NCI-H69 (cell line): ENCODE data around the gene DYNC1H1.

Experiments used
- DNase-seq: peaks from one replicate; lab custom pipeline; 2025; lab: John Stamatoyannopoulos, UW

Gene DYNC1H1

DNA sequence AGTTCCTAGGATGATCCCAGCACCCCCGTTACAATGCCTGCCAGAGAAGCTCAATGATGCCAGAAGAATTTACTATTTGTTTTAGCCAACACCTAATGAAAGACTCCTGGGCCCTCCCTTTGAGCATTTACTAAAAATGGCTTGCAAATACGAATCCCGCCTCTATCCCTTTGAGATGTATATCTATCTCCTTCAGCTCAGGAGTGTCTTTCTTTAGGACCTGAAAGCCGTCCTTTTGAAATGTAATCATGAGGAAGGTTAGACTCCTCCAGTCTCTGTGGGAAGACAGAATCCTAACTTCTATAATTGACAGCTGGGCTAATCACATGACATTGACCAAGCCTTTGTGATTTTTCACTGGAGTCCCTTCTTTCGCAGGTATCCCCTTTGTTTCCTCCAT, 19.2 kb upstream of the DYNC1H1 start:
- DNase-seq: no peak

DNA sequence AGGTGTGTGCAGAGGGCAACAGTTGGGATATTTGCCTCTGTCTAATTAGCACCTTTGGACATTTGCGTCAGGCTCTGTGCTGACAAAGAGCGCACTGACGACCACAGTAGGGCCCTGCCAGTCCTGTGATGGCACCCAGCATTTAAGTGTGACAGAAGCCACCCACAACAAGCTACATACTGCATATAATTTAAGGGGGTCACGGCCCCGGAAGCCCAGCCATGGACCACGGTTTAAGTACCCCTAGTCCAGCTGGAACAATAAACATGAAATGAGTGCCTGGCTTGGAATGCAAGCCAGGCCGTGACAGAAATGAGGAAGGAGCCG, 16.8 kb upstream of the DYNC1H1 start:
- peak; percentile 65 for DNase-seq

DNA sequence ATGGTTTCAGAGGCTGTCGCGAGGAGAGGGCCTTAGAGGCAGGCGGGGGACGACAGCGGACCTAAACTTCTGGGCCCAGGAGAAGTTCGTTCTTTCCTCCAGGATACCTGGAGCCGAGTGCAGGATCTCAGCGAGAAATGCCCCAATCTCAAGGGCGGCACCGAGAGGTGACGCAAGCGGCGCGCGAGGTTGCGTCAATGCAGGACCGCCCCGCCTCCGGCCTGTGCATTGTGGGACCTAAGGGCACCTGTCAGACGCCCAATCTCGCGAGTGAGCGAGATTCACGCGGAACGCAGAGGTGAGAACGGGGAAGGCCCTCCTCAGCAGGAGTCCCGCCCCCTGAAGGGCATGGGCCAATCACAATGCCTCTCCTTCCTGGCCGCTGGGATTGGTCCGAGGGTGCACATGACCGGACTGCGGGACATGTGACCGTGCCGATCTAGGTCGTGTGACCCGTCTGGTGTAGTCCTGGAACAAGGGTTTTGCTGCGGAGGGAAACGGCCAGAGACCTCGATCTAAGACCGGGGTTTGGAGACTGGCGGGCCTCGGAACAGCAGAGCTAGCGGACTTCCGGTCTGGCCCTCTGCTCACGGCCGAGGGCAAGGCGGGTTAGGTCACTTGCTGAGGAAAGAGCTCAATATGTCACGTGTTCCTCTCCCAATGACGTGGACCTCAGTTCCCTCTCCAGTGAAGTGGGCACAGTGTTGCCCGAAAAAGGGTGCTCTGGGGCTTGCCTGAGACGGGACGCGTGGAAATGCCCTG, 16.3 kb upstream of the DYNC1H1 start:
- DNase-seq: peak; percentile 100

DNA sequence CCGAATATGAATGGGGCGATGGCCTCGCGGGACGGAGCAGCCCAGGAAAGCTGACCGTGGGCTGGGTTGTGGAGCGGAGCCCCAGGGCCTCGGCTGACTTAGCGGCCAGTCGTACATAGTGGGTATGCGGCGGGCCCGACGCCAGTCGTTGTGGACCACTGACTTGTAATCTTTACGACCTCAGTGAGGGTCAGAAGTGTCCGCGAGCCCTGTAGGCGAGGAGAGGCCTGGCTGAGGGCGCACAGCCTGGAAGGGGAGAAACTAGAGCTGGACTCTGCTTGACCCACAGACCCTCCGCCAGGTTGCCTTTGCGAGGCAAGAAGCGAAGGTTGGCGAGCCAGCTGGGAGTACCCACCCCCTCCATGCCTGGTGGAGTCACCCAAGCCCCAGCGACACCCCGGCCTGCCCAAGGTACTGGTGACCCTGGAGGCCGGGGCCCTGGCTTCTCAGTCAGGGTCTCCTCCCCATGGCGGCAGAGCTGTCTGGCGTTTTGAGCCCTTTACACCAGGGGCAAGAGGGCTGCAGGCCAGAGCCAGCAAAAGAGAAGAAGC, 15.6 kb upstream of the DYNC1H1 start:
- no peak for DNase-seq

DNA sequence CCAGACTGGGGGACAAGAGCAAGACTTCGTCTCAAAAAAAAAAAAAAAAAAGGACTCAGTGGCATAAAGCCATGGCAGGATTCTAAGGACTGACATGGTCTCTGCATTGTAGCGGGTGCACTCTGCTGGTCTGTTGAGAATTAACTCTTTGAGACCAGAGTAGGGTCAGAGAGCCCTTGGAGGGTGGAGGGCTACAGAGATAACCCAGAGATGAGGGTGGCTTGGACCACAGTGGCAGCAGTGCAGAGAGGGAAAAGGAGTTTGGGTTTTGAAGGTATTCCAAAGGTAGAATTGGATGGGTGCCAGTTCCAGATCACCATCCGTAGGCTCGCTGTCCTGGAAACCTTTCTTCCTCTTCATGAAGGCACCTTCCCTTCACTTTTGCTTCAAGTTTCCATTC, 14.3 kb upstream of the DYNC1H1 start:
- DNase-seq: no peak

DNA sequence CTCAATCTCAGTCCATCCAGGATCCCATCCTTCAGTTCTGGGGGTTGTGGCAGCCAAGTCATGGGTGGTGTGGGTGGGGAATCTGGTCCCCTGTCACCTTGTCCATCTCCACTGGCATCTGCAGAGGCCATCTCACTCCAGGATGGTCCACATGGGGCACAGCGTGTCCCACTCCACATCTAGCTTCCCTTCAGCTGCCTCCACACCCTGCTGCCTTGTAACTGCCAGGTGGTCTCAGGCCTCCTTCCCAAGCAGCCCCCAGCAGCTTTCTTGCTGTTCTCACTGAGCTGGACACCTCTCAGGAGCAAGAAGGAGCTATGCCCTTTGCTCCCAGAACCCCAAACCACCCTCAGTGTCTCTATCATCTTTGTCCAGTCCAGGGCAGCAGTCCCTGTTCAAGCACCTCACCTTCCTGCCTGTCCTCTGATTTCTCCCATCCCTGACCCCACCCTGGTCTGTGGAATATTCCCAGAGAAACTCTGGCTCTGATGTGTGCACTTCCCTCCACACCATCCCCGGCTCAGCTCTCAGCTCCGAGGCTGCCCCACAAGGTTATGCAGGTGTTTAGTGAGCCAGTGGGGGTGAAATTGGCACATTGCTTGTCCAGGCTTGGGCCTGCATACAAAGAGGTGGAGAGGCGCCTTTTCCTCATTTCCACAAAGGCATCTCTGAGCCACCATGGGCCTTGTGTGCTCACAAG, 13.7 kb upstream of the DYNC1H1 start:
- no peak for DNase-seq

DNA sequence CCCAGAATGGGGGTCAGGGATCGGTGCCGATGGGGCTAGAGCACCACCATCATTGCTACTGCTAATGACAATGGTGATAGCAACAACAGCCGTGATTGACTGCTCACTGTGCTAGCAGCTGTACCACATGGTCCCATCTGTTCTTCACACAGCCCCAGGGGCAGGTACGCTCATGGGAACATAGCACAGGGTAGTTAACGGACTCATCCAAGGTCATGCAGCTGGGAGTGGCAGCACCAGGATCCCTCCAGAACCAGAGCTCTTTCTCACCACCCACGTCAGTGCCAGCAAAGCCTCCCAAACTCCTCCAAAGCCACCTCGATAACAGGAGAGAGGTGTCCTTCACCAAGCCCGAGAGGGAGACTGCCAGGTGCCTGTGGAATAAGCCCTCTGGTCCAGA, 11.2 kb upstream of the DYNC1H1 start:
- DNase-seq: peak; percentile 69

DNA sequence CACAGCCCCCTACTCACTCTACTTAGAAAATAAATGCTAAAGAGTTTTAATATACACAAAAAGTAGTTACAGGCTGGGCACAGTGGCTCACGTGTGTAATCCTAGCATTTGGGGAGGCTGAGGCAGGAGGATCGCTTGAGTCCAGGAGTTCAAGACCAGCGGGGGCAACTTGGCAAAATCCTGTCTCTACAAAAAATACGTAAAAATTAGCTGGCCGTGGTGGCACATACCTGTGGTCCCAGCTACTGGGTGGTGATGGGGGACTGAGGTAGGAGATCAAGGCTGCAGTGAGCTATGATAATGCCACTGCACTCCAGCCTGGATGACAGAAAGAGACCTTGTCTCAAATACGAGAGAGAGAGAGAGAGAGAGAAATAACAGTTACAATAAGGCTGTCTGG, 9.9 kb upstream of the DYNC1H1 start:
- DNase-seq: no peak

DNA sequence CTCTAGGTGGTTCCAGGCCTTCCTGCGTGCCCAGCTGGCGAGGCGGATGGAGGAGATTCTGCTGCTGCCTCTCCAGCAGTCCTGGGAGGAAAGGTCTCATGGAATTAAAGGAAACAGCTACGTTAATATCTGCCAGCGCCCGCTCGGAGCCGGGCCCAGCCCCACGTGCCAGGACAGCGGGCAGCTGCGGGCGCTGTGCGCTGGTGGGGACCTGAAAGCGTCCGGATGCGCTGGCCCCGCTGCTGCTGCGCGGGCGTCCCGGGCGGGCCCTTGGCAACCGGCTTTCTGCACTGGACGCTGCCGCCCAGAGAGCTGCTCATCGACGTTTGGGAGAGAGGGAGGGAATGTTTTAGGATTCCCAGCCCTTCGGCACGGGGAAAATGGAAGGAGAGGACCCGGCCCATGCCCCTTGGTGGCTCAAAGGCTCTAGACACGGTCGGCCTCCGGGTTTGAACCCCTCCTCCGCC, 8.6 kb upstream of the DYNC1H1 start:
- no peak for DNase-seq

DNA sequence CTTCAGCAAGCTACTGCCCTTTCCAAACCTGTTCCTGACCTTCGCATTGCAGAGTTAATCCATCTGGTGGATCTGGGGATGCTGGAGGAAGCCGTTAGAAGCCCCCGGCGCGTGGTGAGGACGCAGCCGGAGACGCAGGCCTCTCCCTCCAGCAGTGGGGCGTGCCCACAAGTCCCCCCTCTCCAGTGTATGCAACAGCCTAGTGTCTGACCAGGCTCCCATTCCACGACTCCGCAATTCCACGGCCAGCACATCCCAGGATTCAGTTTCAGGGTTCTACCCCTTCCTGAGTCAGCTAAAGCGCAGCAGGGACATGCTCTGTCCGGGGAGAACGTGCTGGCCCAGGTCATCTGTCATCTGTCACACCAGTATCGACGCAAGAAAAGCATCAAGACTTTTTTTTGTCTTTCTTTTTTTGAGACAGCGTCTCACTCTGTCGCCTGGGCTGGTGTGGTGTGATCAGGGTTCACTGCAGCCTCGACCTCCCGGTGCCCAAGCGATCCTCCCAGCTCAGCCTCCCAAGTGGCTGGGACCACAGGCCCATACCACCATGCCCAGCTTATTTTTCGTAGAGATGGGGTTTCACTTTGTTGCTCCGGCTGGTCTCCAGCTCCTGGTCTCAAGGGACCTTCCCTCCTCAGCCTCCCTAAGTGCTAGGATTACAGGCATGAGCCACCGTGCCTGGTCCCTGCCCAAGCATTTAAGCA, 8.0 kb upstream of the DYNC1H1 start:
- no peak for DNase-seq

DNA sequence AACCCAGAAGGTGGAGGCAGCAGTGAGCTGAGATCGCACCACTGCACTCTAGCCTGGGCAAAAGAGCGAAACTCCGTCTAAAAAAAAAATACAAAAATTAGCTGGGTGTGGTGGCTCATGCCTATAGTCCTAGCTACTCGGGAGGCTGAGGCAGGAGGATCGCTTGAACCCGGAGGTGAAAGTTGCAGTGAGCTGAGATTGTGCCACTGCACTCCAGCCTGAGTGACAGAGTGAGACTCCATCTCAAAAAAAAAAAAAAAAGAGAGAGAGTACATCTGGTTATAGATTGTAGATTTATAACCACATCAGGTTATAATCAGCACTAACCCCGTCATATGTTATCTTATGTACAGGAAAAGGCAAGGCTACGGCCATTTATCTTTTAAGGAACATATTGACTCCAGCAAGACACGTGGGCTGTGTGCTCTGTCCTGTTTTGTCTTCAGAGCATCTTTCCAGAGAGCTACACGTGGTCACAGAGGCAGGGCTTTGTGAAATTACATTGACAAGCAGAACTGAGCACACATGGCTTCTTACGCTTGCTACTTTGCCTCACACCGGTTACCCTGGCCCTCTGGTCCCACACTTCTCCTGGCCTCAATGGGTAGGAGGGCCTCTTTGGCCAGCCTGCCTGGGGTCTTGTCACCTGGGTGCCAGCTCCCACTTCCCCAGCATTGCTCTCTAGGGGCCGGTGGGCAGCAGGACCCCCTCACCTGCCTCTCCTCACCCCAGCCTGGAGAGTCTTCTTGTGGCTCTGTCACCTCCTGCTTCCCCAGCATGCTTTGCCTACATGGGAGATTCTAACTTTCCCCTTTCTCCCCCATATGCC, 6.8 kb upstream of the DYNC1H1 start:
- no peak for DNase-seq

DNA sequence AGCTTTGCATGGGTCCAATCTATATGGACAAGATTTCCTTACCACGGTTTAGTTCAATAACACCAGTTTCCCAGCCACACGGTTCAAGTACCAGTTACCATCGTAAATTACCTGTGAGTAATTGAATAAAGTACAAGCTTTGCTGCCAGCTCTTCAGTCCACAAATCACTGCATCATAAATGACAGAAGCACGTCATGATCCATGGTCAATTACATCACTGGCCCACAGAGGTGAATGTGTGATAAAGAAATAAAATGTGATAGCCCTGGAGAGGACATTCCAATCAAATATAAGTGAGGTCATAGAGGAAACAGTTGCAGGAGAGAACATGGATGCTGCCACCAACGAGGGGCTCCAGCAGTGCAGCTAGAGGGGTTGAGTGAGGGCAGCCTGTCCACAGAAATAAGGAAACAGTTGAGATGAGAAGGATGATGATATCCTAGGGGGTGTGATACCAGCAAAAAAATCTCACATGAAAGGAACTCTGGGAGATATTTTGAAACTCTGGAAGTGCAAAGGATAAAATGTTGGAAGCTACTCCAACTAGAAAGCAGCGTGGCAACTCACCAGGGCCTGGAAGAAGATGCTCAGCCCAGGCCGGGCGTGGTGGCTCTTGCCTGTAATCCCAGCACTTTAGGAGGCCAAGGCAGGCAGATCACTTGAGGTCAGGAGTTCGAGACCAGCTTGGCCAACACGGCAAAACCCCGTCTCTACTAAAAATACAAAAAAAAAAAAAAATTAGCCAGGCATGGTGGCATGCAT, 5.8 kb upstream of the DYNC1H1 start:
- no peak for DNase-seq

DNA sequence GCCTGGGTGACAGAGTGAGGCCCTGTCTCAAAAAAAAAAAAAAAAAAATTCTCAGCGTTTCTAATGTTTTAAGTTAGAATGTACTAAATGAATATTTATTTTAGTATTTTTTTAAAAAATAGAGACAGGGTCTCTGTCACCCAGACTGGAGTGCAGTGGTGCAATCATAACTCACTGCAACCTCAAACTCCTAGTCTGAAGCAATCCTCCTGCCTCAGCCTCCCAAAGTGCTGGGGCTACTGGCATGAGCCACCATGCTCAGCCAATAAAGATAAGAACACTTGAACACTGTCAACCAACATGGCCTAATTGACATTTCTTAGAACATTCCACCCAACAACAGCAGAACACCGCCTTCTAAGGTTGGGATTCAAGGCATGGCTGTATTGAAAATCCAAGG, 5.1 kb upstream of the DYNC1H1 start:
- no peak for DNase-seq

DNA sequence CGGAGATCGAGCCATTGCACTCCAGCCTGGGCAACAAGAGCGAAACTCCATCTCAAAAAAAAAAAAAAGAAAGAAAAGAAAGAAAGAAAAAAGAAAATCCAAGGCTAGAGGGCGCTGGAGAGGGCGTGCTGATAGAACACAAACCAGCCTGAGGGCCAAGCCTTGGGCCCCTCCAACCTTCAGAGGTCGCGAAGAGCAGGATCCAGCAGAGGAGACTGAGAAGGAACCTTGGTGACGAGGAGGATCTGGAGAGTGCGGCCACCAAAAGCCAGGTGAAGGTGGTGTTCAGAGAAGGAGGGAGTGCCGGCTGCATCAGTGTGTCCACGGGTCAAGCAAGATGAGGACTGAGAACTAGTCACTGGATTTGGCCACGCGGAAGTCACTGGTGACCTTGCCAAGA, 4.1 kb upstream of the DYNC1H1 start:
- peak; percentile 47 for DNase-seq

DNA sequence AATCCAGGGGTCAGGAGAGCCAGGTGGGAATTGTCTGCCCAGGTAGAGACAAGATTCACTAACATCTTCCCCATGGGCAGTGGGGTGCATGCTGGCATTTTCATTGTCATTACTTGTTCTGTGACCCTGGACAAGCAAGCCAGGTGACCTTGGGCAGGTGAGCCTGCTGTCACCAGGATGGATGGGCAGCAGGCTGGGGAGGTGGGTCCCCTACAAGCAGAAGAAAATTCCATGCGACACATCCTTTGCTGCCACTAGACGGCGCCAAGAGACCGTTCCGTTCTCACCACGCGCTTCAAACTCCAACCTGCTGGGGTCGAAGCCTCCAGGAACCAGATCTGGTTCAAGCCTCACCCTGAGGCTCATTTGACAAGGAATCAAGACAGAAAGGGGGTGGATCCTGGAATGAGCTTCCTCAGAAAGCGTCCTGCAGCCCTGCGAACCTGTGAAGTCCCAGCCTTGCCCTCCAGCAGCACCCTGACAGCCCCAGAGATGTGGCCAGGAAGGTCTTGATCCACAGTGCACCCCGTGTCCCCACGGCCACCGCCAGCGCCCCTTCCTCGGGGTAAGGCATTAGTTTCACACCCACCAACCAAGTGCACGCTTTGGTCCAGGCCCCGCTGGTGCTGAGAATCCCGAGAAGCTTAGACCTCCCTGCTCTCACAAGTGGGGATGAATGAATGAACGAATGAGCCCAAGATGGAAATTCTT, 3.2 kb upstream of the DYNC1H1 start:
- peak; percentile 91 for DNase-seq

DNA sequence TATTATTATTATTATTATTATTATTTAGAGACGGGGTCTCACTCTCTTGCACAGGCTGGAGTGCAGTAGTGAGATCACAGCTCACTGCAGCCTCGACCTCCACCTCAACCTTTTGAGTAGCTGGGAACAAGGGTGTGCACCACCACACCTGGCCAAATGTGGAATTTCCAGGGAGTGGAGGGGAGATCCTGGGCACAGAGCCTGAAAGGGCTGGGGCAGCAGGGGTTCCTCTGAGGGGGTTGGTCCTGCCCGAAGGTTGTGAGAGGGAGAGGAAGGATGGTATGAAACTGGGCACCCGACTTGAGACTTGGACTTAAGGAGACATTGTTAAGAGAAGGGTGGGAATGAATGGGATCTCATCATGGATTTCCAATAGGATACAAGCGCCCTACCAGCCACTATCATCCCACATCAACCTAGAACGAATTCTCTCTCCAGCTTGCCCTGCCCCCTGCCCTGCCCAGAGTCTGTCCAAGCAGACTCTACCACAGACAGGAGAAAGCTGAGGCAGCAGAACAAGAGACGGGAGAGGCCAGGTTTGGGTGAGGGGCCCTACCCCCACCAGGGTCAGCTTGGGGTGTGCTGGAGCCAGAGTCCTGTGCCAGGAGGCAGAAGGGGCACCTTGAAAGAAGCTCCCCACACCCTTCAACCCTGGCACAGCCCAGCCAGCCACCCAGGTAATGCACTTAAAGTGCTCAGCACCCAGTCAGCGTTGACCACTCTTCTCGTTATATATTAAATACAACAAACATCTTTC, 2.4 kb upstream of the DYNC1H1 start:
- peak; percentile 54 for DNase-seq

DNA sequence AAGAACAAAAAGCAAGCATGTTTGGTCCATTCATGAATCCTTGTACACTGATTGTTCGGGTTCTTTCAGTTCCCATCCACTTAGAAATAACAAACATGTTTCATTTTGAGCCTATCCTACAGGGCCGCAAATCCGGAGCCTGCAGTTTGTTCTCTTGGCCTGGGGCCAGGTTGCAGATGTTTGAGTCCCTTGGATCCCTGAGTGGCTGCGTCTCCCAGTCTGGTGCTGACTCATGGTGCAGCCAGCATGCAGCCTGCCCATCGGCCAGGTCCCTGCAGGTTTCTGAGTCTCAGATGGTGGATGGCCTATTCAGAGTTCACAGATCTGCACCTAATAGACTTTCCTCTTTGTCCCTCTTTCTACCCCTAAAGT, 1.9 kb upstream of the DYNC1H1 start:
- peak; percentile 98 for DNase-seq

DNA sequence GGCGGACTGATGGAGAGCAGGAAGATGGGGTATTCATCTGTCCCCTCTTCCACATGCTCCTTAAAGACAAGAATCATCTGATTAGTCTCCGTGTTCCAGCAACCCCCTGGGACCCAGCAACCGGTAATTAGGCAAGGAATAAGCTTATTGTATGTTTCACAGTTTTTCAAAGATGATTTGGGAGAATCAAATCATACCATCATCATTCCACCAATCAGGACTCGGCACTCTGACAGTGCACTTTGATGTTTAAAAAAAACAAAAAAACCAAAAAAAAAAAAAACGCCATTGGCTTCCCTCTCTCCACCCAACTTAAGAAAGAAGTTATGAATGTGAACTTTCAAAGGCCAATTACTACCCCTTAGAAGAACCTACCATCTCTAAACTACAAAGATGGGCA, 1.3 kb upstream of the DYNC1H1 start:
- DNase-seq: peak; percentile 62

DNA sequence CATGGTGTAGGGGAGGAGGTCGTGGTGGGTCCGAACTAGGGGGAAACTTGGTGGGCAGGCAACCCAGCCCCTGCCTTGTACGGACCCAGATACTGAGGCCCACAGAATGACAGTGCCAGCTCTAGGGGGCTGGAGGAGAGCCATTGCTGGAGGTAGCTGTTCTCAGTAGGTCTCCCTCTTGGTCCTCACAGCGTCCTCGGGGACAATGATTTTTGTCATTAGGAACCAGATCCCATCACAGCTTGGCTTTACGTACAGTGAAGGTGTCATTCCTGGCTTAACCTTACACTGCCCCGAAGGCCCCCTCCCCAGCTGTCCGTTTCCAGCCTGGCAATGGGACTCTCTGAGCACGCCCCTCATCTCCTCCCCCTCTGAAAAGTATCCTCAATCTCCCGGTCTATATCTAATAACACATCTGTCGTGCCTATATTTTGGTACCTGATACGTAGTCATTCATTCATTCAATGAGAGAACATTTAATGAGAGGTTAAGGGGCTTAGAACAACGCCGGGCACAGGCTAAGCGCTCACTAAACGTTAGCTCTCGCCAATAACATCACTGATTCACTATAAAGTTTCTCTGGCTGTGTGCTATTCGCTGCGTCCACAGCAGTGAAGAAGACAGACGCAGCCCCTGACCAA, 597 bp upstream of the DYNC1H1 start:
- DNase-seq: no peak
